Mammary epithelial cell (primary cell): ENCODE results near the gene PPT1.

ENCODE experiments used
- CTCF ChIP-seq, 2 donors: IDR thresholded peaks in 1 of 2; conservative IDR thresholded peaks in 1 of 2; 2 replicates each; pipeline ENCODE4 v1.5.1; 2011 to 2012; ENCODE audit warnings: inconsistent platforms in 2 of 2, low read length in 2 of 2, mild to moderate bottlenecking in 2 of 2, control low read depth in 1 of 2, low read depth in 1 of 2; ENCODE audit not compliant: insufficient read depth in 1 of 2; ENCODE audit errors: extremely low read depth in 1 of 2
- EZH2 ChIP-seq: IDR thresholded peaks from 2 replicates; pipeline ENCODE4 v1.6.1; 2012; ENCODE audit warnings: low read length, inconsistent platforms, borderline replicate concordance

- TF ChIP-seq EZH2 (no peak), CTCF (conservative IDR thresholded peaks at IDR 0.05 in 1 of 2, IDR thresholded peaks at IDR 0.05 in 1 of 2; ENCODE audit: extremely low read depth in 1 of 2, insufficient read depth in 1 of 2, low read depth in 1 of 2, low read length in 2 of 2) (no peak)
These were observed 43.7 kb downstream of the PPT1 start for GRCh38 chr1:40053138-40053887.
